Inflammatory macrophage (primary cell): ENCODE data around the gene SUDS3.
"Not testable (repeated sequence)": the region's sequence is repeated elsewhere in the genome, so short reads cannot be mapped to it uniquely, and the experiment has no call there.

Source experiments
- DNase-seq, 2 donors: peaks; one replicate each; pipeline ENCODE4 v3.0.0-alpha.2; 2020 to 2022
- total RNA-seq, 18 experiments: gene quantifications; one replicate each; lab custom pipeline; 2026; ENCODE audit warnings: mixed read lengths in 6 of 18, inconsistent platforms in 2 of 18; lab: John Stamatoyannopoulos, UW

SUDS3 gene
- total RNA-seq = 17.7 to 62.3 (median 42.9) reads per million in 18 experiments

DNA sequence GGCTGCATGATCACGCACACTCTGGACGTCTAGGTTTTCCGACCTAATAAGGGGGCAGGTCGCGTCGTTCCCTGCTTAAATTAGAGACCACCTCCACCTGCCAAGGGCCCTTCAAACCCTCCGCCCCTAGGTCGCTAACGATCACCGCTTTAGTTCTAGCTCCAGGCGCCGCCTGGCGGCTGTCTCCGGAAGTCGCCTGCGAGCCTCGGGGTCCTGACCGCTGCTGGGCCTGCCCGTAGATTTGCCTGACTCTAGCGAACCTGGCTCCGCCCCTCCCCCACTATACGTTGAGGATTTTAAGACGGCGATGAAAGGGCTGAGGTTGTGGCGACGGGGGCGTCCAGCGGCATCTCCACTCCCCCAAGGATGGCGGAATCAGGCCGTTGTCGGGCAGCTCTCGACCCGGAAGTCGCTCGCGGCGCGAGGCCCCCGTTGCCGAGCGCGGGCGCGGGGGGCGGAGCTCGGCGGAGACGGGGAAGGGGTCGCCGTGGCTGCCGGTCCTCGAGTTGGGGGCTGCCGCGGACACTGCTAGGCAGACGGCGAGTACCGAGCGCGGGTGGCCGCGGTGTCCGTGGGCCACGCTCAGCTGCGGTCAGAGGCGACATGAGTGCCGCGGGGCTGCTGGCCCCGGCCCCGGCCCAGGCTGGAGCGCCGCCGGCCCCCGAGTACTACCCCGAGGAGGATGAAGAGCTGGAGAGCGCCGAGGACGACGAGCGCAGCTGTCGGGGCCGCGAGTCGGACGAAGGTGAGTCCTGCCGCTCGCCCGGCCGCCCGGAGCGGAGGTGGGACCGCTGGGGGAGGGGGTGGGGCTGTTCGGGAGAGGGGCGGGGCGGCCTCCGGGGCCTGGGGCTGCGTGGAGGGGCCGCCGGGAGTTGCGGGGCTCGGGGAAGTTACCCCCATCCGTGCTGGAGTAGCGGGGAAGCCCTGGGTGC is at the start of gene SUDS3:
TSS of gene SUDS3 (plus strand) at position 467 of the 932 bp plus-strand sequence. CDS start at position 604, 137 bp downstream.
- DNase-seq = peak; percentile 87 to 89

DNA sequence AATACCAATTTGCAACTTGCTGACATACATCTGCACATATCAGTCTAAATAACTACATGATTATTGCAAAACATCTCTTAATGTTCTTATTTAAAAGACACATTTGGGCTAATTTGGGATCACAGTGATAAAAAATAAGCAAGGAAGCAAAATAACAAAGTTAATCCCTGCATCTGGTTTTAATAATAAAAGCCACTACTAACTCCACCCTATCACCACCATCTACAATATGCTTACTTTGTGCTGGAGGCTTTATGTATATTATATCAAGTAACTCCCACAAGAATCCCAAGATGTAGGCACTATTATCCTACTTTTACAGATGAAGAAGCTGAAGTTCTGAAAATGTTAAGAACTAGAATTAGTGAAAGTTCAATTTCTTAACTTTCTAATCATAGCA is 49.4 kb upstream of the SUDS3 start:
- no peak for DNase-seq

- no peak for DNase-seq
Measured at GRCh38 chr12:118327391-118327790, 49.0 kb upstream of the SUDS3 start.

DNA sequence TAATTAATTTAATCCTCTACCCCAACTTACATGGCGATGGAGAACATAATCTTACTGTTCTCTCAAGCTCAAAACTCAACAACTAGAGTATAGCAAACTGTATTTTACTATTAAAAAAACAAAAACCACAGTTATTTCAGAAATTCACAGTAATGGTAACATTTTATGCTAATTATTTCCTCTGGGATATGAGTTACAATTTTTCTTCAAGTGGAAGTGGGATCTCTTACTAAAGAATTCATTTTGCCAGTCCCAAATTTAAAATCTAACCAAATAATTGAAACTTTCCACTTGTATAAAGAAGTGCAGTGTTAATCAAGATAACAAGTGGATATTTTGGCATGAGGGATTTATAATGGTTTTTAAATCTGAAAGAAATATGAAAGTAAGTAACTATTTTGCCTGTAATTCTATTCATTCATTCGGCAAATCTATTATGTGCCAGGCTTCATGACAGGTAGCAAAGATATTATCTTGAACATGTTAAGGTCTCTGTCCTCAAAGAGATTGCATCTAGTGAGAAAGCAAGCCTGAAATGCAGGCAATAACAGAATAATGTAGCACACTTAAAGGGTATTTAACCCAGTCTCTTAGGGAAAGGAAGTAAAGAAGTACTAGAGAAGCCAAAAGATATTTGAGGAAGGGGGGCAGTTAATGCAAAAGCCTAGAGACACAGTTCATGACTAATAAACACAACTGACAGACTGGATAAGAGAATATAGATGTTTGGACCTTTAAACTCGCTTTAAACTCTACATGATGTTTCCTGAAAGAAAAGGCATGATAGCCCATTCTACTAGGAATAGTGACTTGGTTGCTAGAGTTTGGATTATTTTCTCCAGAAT is 47.6 kb upstream of the SUDS3 start:
- DNase-seq = no peak

DNA sequence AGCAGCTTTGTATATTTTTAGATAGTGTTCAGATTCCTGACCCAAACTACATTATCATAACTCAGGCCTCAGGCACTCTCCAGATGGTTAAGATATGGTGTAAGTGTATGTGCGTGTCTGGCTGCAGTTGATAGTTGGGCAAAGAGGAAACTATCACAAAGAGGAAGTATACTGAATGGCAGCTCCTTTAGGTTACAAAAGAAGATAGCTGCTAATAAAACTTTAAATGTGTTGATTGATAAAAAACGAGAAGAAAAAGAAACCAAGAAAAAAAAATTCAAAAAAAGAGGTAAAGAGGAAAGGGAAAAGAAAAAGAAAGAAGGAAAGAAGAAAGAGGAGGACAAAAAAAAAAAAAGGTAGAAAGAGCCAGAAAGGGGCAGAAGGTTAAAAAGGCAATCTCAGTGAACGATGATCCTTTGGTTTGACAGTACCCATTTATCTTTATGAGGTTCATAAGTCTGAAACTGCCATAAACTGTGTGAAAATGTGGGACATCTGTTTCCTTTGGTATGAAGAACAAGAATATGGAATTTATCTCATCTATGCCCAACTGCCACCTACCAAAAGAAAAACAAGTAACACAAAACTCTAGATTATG is 45.8 kb upstream of the SUDS3 start:
- peak; percentile 80 to 85 for DNase-seq

DNA sequence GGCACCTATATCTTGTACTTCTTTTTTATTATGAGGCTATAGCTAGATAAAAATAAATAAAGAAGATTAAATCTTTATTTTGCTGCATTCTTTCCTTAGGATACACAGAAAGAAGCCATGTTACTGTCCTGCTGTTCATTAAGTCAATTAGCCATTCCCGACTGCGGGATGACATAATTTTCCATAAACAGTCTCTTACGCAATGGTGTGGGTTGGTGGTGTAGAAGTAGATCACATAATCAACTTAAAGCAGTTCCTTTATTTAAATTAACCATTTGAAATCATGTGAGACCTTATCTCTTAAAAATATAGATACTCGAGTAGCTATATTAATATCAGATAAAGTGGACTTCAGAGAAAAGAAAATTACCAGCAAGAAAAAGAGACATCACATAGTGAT is 43.8 kb upstream of the SUDS3 start:
- DNase-seq = peak; percentile 89 to 90

DNA sequence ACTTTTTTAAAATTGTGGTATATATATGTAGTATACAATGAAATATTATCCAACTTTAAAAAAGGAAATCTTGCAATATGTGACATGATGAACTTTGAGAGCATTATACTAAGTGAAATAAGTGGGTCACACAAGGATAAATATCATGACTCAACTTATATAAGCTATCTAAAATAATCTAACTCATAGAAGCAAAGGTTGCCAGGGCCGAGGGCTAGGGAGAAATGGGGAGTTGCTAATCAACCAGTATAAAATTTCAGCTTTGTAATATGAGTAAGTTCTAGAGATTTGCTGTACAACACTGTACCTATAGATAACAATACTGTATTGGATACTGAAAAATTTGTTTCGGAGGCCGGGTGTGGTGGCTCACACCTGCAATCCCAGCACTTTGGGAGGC is 42.1 kb upstream of the SUDS3 start:
- DNase-seq = no peak

DNA sequence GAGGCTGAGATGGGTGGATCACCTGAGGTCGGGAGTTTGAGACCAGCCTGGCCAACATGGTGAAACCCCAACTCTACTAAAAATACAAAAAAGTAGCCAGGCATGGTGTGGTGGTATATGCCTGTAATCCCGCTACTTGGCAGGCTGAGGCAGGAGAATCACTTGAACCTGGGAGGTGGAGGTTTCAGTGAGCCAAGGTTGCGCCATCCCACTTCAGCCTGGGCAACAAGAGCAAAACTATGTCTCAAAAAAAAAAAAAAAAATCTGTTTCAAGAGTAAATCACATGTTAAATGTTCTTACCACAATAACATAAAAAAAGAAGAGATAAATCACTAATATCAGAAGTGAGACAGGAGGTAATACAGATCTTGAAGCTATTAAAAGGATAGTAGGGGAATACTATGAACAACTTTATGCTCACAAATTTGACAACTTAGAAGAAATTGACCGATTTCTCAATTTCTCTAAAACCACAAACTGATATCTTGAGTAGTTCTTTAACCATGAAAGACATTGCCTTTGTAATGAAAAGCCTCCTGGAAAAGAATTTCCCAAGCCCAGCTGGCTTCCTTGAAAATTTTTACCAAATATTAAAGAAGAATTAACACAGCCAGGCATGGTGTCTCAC is 41.3 kb upstream of the SUDS3 start:
- peak; percentile 18 to 41 for DNase-seq

GRCh38 chr12:118336123-118336522 is 40.2 kb upstream of the SUDS3 start:
- DNase-seq = no peak

- DNase-seq = no peak
Measured at GRCh38 chr12:118337194-118337838, 39.0 kb upstream of the SUDS3 start.

- peak; percentile 23 to 29 for DNase-seq
Measured at GRCh38 chr12:118342090-118342489, 34.3 kb upstream of the SUDS3 start.

- DNase-seq = no peak
Measured at GRCh38 chr12:118344829-118345228, 31.5 kb upstream of the SUDS3 start.

- DNase-seq = no peak
Measured at GRCh38 chr12:118345355-118345754, 31.0 kb upstream of the SUDS3 start.

- DNase-seq = no peak
Measured at GRCh38 chr12:118346895-118347294, 29.5 kb upstream of the SUDS3 start.

DNA sequence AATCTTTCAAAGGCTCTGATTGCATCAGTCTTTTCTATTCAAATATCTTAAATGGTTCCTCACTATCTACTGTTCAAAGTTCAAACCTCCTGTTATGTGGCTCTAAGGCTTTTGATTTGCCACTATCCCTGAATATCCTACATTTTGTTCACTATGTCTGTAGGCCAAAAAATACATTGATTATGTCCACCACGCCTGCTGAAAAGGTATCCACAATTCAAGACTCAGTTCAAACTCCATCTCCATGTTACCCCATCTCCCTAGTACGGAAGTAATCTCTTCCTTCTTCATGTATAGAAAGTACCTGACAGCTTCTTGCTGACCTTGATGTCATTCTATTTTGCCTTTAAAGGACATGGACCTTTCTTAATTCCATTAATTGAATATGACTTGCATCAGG is 28.4 kb upstream of the SUDS3 start:
- DNase-seq = no peak

GRCh38 chr12:118350908-118351559 is 25.3 kb upstream of the SUDS3 start:
- no peak for DNase-seq

GRCh38 chr12:118353721-118354120 is 22.6 kb upstream of the SUDS3 start:
- DNase-seq = no peak

GRCh38 chr12:118354503-118354902 is 21.9 kb upstream of the SUDS3 start:
- DNase-seq = not testable (repeated sequence)

- no peak for DNase-seq
Measured at GRCh38 chr12:118354903-118355302, 21.5 kb upstream of the SUDS3 start.

DNA sequence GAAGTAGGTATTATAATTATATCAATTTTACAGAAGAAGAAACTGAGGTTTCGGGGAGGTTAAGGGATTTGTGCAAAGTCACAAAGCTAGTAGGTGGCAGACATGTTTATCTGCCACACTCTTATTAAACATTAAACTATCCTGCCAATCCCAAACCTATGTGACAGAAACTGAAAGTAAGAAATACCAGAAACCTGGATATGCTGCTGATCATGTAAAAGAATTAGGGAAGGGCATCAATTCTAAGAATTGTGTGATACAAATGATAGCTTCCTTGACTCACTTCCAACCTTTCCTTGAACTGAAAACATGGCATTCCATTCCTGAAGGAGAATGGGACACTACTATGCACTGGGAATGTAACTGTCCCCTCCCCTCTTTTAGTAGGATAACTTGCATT is 20.5 kb upstream of the SUDS3 start:
- no peak for DNase-seq

GRCh38 chr12:118356809-118357256 is 19.5 kb upstream of the SUDS3 start:
- DNase-seq = peak; percentile 64 to 92
